ENCODE measurements around the gene PKDREJ.

The PKDREJ gene

GRCh38 chr22:46290843-46291785 lies 28.0 kb upstream of the PKDREJ start:
- Histone ChIP-seq H3K4me2 (peak overlapping the region in 10 of 11 experiments; percentile 2 to 99 (median 96); a peak in 17 of 22 replicates), H3K4me3 (no peak overlapping the region), H3K9me3 (replicated peaks in 1 of 11) (peaks cover 0 to 8% (median 6%) of the 10 kb centered on the region in 11 experiments; a peak in 9 of 22 replicates), H3K9ac (no peak overlapping the region), H3K27me3 (no peaks in the 10 kb centered on the region), H3K36me3 (peaks cover 0 to 29% (median 6%) of the 10 kb centered on the region in 11 experiments; a peak in 9 of 22 replicates), H3K4me1 (peaks cover 91 to 99% (median 94%) of the 10 kb centered on the region in 10 experiments), H3K27ac (peak overlapping the region in 3 of 11 experiments; percentile 21 to 84 (median 84); a peak in 4 of 22 replicates), H4K20me1 (no peaks in the 10 kb centered on the region)
- no peak for TF ChIP-seq Cebpa-rat (IDR thresholded peaks at IDR 0.05)

- Histone ChIP-seq H3K36me3 (peaks cover 0 to 37% (median 8%) of the 10 kb centered on the region in 11 experiments; a peak in 10 of 22 replicates), H3K27me3 (no peaks in the 10 kb centered on the region), H3K4me1 (peaks cover 82 to 96% (median 88%) of the 10 kb centered on the region in 10 experiments), H3K4me2 (peak overlapping the region; percentile 2 to 99 (median 96); a peak in 20 of 22 replicates), H3K9ac (peak overlapping the region in 5 of 11 experiments; percentile 18 to 72 (median 37); a peak in 6 of 22 replicates), H4K20me1 (no peaks in the 10 kb centered on the region), H3K9me3 (replicated peaks in 1 of 11) (peaks cover 0 to 8% (median 6%) of the 10 kb centered on the region in 11 experiments; a peak in 9 of 22 replicates), H3K4me3 (no peak overlapping the region), H3K27ac (peak overlapping the region in 3 of 11 experiments; percentile 84 to 87 (median 84); a peak in 5 of 22 replicates)
- no peak for TF ChIP-seq Cebpa-rat (IDR thresholded peaks at IDR 0.05)
These were observed 27.1 kb upstream of the PKDREJ start for GRCh38 chr22:46290121-46290842.

- H3K9me3 ChIP-seq (replicated peaks in 1 of 11) = peaks cover 0 to 8% (median 6%) of the 10 kb centered on the region in 11 experiments; a peak in 9 of 22 replicates
- H4K20me1 ChIP-seq = no peaks in the 10 kb centered on the region
- peak overlapping the region in 9 of 11 experiments; percentile 34 to 88 (median 84); a peak in 15 of 22 replicates for H3K27ac ChIP-seq
- peaks cover 0 to 46% (median 13%) of the 10 kb centered on the region in 11 experiments; a peak in 13 of 22 replicates for H3K36me3 ChIP-seq
- peak overlapping the region in 1 of 10 experiments; percentile 18; a peak in 1 of 20 replicates for H3K4me3 ChIP-seq
- H3K4me2 ChIP-seq = peak overlapping the region; percentile 85 to 99 (median 96)
- H3K27me3 ChIP-seq = no peaks in the 10 kb centered on the region
- TF ChIP-seq Cebpa-rat (IDR thresholded peaks at IDR 0.05) = no peak
- H3K9ac ChIP-seq = peak overlapping the region in 9 of 11 experiments; percentile 2 to 72 (median 58); a peak in 14 of 22 replicates
- H3K4me1 ChIP-seq = peaks cover 74 to 87% (median 79%) of the 10 kb centered on the region in 10 experiments
These were observed 26.2 kb upstream of the PKDREJ start for GRCh38 chr22:46289244-46289891.

GRCh38 chr22:46288846-46289243 lies 25.7 kb upstream of the PKDREJ start:
- Histone ChIP-seq H3K27me3 (no peaks in the 10 kb centered on the region), H4K20me1 (no peaks in the 10 kb centered on the region), H3K36me3 (peaks cover 0 to 52% (median 18%) of the 10 kb centered on the region in 11 experiments; a peak in 13 of 22 replicates), H3K4me1 (peaks cover 69 to 82% (median 74%) of the 10 kb centered on the region in 10 experiments), H3K4me3 (peak overlapping the region in 4 of 10 experiments; percentile 43 to 67 (median 53); a peak in 5 of 20 replicates), H3K27ac (peak overlapping the region in 9 of 11 experiments; percentile 71 to 88 (median 84); a peak in 17 of 22 replicates), H3K9ac (peak overlapping the region in 7 of 11 experiments; percentile 32 to 79 (median 71); a peak in 13 of 22 replicates), H3K9me3 (replicated peaks in 1 of 11) (peaks cover 0 to 8% (median 6%) of the 10 kb centered on the region in 11 experiments; a peak in 9 of 22 replicates), H3K4me2 (peak overlapping the region; percentile 85 to 99 (median 96))
- TF ChIP-seq Cebpa-rat (IDR thresholded peaks at IDR 0.05) = no peak

GRCh38 chr22:46287873-46288751 lies 25.0 kb upstream of the PKDREJ start:
- H4K20me1 ChIP-seq = no peaks in the 10 kb centered on the region
- peak overlapping the region; percentile 85 to 99 (median 96) for H3K4me2 ChIP-seq
- H3K27ac ChIP-seq = peak overlapping the region; percentile 71 to 88 (median 84)
- H3K9ac ChIP-seq = peak overlapping the region; percentile 59 to 85 (median 75)
- TF ChIP-seq Cebpa-rat (IDR thresholded peaks at IDR 0.05) = no peak
- no peaks in the 10 kb centered on the region for H3K27me3 ChIP-seq
- H3K36me3 ChIP-seq = peaks cover 0 to 59% (median 18%) of the 10 kb centered on the region in 11 experiments; a peak in 13 of 22 replicates
- peaks cover 0 to 8% (median 6%) of the 10 kb centered on the region in 11 experiments; a peak in 9 of 22 replicates for H3K9me3 ChIP-seq (replicated peaks in 1 of 11)
- H3K4me3 ChIP-seq = peak overlapping the region in 9 of 10 experiments; percentile 34 to 67 (median 44); a peak in 17 of 20 replicates
- H3K4me1 ChIP-seq = peaks cover 62 to 74% (median 67%) of the 10 kb centered on the region in 10 experiments

- no peaks in the 10 kb centered on the region; a peak in 1 of 22 replicates for H4K20me1 ChIP-seq
- H3K27me3 ChIP-seq = no peaks in the 10 kb centered on the region
- peak overlapping the region; percentile 71 to 88 (median 84) for H3K27ac ChIP-seq
- H3K4me3 ChIP-seq = peak overlapping the region in 8 of 10 experiments; percentile 34 to 67 (median 49); a peak in 13 of 20 replicates
- H3K9ac ChIP-seq = peak overlapping the region; percentile 59 to 85 (median 75)
- H3K4me1 ChIP-seq = peaks cover 53 to 65% (median 58%) of the 10 kb centered on the region in 10 experiments
- no peak for TF ChIP-seq Cebpa-rat (IDR thresholded peaks at IDR 0.05)
- H3K4me2 ChIP-seq = peak overlapping the region; percentile 85 to 99 (median 96)
- H3K36me3 ChIP-seq = peaks cover 0 to 63% (median 18%) of the 10 kb centered on the region in 11 experiments; a peak in 13 of 22 replicates
- H3K9me3 ChIP-seq (replicated peaks in 1 of 11) = peaks cover 0 to 8% (median 5%) of the 10 kb centered on the region in 11 experiments; a peak in 9 of 22 replicates
These were observed 24.1 kb upstream of the PKDREJ start for GRCh38 chr22:46286941-46287872.

All from BLaER1 treated with 17β-estradiol and CSF1 and Interleukin-3, amounts not matched to agents 10 nM and 100 nM (cell line).